Activated T-cell treated with anti-CD3 and anti-CD28 coated beads, Interleukin-2, amount 50 U/mL, for 1 hour (primary cell): ENCODE results near the gene ZNF20.

Source experiments
- DNase-seq: peaks from one replicate; pipeline ENCODE4 v3.0.0-alpha.2; 2020

Gene ZNF20

GRCh38 chr19:12139885-12140544 lies at the start of gene ZNF20:
Gene ZNF20 (minus strand): TSS chr19:12140350. CDS start chr19:12140182, 168 bp downstream.
- DNase-seq = peak; percentile 88

GRCh38 chr19:12187625-12188024 lies 47.5 kb upstream of the ZNF20 start:
- no peak for DNase-seq

GRCh38 chr19:12180377-12180776 lies 40.2 kb upstream of the ZNF20 start:
- DNase-seq = no peak

DNA sequence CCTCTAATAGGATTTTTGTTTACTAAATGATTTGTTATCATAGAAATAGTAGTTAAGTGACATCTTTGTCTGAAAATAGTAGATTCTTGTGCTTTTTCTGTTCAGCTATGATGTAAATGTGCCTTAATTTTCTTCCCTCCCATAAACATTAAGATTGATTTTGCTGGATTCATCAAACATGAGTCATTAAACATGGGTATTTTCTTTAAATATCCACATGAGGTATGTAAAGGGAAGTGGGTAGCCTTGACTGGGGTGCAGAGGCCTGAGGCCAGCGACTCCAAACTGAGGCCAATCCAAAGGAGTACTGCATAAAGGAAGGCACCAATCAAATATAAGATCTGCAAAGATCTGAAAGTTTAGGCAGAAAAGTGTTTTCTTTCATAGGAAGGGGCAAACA lies 26.5 kb upstream of the ZNF20 start:
- no peak for DNase-seq

- DNase-seq = no peak
These were observed 23.7 kb upstream of the ZNF20 start for GRCh38 chr19:12163826-12164225.

- DNase-seq = peak; percentile 87
These were observed 23.0 kb upstream of the ZNF20 start, which contains the start of gene ZNF136 for GRCh38 chr19:12162882-12163806. Gene ZNF136 (plus strand): TSS chr19:12163096. CDS start chr19:12163204, 108 bp downstream.

- no peak for DNase-seq
These were observed 22.3 kb upstream of the ZNF20 start for GRCh38 chr19:12162513-12162881.

DNA sequence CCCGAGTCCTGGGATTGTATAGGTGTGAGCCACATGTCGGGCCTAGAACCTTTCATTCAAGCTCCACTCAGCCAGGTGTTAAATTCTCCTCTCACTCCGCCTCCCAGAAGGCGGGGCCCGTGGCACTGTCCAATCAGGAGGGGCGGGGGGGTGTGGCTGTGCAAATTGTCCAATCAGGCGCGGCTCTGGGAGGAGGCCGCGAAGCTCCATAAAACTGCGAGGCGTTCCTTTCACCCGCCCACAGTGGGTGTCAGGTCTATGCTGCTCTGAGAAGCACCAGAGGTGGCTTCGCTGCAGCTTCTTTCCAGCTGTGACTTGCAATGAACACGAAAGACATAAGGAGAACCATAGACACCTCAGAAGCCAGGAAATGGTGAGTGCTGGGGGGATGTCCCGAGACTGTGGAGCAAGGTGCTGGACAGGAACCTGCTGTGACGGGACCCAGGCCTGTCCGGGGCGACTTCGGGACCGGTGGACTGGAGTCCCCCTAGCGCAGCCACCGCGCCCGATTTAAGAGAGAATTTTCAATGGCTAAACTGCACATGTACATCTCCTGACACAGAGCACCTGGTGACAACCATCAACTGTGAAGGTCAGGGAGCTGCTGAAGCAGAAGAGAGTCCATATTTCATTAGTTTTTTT lies 19.7 kb upstream of the ZNF20 start:
- no peak for DNase-seq

DNA sequence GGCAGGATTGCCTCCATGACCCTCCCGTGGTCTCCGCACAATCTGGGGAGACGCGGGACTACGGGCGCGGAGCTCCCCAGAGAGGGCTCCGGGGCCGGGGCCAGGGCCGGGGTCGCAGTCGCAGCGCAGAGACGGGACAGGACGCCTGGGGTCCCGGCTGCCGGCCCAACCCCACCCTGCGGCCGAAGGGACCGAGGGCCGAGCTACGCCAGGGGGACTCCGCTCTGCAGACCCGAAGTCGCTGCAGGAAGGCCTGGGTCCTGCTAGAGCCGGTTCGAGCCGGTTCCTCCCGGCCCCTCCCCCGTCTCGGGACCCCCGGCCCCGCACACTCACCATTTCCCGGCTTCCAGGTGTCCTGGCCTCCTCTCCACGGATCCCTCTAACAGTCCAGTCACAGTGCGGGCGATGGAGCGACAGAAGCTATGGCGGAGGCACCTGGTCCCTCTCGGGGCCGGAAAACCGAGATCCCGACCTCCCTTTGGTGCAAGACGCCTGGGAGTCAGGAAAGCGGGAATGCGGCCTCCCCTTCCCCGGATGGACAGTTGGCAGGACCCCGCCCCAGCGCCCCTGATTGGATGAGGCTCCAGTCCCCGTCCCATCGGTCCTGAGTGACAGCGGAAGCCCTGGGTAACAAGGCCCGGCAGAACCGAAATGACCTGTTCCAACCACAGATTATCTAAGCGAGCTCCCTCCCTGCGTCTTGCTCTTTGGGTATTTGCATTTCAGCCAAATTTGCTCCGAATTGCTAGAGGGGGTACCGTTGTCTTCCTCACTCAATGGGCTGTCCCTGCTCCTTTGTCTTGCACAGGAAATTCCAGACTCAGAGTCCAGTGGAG lies 16.3 kb upstream of the ZNF20 start, which contains the start of gene ZNF625:
TSS of gene ZNF625 (minus strand) at position 512 of the 836 bp plus-strand sequence. CDS start at position 336, 176 bp downstream.
- peak; percentile 29 for DNase-seq

DNA sequence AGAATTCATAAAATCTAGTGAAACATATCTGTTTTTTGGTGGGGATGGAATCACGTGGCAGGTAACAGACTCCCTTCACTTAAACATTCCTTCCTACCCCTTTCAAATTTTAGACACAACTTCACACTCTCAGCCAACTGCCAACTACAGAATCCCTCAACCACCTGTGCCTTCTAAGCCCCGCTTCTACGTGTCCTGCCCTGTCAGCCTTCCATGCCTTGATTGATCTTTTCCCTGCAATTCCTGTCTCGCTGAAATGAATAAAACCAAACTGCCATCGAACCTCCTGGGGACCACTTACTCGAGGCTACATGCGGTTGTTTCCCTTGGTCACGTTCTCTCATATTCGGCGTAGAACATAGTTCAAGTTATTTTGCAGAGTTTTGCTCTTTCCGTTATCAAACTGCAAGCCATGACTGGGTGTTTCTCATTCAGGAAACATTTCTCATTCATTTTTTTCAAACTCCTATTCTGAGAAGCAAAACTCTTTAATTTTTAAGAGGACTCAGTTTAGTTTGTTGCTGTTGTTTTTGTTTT lies 15.2 kb upstream of the ZNF20 start:
- no peak for DNase-seq

DNA sequence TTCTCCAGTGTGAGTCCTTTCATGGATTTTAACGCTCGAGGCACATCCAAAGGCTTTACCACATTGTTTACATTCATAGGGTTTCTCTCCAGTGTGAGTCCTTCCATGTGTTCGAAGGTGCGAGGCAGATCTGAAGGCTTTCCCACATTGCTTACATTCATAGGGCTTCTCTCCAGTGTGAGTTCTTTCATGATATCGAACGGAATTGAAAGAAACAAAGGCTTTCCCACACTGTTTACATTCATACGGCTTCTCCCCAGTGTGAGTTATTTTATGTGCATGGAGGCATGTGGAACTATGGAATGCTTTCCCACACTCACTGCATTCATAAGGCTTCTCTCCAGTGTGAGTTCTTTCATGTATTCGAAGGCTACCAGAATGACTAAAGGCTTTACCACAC lies 5.2 kb upstream of the ZNF20 start:
- no peak for DNase-seq

DNA sequence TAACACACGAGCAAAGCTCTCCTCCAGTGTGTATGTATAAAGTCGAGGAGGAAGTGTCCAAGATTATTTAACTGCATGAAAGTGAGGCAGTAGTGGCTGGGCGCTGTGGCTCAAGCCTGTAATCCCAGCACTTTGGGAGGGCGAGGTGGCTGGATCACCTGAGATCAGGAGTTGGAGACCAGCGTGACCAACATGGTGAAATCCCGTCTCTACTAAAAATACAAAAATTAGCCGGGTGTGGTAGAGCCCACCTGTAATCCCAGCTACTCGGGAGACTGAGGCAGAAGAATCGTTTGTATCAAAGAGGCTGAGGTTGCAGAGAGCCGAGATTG lies 1.2 kb upstream of the ZNF20 start:
- no peak for DNase-seq

GRCh38 chr19:12140545-12141404 lies 625 bp upstream of the ZNF20 start:
- DNase-seq = peak; percentile 83

GRCh38 chr19:12139269-12139668 lies 881 bp downstream of the ZNF20 start:
- no peak for DNase-seq

GRCh38 chr19:12137221-12137940 lies 2.8 kb downstream of the ZNF20 start:
- no peak for DNase-seq

GRCh38 chr19:12133069-12133468 lies 7.1 kb downstream of the ZNF20 start:
- no peak for DNase-seq

DNA sequence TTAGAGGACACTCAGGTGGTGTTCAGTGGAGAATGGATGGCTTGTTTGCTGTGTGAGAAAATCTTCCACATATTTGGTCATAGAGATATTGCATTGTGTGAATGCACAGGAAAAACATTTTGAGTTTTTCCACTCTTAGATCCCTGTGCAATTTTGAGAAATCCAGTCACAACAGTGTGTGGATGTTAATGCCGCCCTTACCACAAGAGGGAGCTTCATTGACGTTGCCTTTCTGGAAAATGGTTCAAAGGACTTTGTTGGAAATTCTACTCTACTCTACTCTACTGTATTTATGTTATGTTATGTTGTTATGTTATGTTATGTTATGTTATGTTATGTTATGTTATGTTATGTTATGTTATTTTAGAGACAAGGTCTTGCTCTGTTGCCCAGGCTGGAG lies 13.4 kb downstream of the ZNF20 start:
- no peak for DNase-seq

GRCh38 chr19:12117201-12117970 lies 22.8 kb downstream of the ZNF20 start:
- DNase-seq = no peak

DNA sequence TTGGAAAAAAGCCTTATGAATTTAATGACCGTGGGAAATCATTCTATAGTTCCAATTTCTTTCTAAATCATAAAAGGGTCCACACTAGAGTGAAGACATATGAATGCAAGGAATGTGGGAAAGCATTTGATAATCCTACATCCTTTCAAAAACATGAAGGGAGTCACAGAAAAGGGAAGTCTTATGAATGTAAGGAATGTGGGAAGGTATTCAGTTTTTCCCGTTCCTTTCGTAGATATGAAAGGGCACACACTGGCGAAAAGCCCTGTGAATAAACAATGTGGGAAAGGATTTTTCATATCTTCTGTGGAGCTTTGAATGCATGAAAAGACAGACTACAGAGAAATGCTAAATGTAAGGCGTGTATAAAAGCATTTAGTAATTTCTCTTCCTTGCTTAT lies 27.0 kb downstream of the ZNF20 start:
- no peak for DNase-seq

DNA sequence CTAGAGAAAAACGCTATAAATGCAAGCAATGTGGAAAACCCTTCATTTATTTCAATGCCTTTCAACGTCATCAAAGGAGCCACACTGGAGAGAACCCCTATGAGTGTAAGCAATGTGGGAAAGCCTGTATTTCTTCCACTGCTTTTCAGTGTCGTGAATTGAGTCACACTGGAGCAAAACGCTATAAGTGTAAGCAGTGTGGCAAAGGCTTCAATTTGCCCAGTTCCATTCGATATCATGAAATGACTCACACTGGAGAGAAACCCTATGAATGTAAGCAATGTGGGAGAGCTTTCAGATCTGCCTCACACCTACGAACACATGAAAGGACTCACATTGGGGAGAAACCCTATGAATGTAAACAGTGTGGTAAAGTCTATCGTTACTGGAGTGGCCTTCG lies 27.4 kb downstream of the ZNF20 start:
- no peak for DNase-seq
